WTC11 (cell line): ENCODE data around the gene ZYG11B.
"Not testable (repeated sequence)": the region's sequence is repeated elsewhere in the genome, so short reads cannot be mapped to it uniquely, and the experiment has no call there.

Source experiments
- CTCF ChIP-seq: fragments of 200-600 bp; IDR thresholded peaks from 2 replicates; pipeline ENCODE4 v1.8.0; 2022; ENCODE audit warnings: antibody characterized with exemption
- GABPB1 ChIP-seq: sonication (generic); formaldehyde crosslinking; IDR thresholded peaks from 2 replicates; pipeline ENCODE4 v1.8.1; 2023; ENCODE audit warnings: mild to moderate bottlenecking, missing genetic modification reagents
- MAX ChIP-seq: sonication (generic); formaldehyde crosslinking; IDR thresholded peaks from 2 replicates; pipeline ENCODE4 v1.8.0; 2022; ENCODE audit warnings: mild to moderate bottlenecking, missing genetic modification reagents
- NR2C2 ChIP-seq: sonication (generic); formaldehyde crosslinking; IDR thresholded peaks from 2 replicates; pipeline ENCODE4 v1.8.0; 2022; ENCODE audit warnings: mild to moderate bottlenecking, missing genetic modification reagents
- RELA ChIP-seq: sonication (generic); formaldehyde crosslinking; IDR thresholded peaks from 2 replicates; pipeline ENCODE4 v1.8.1; 2022; ENCODE audit warnings: missing genetic modification reagents, mild to moderate bottlenecking, borderline replicate concordance
- SMAD3 ChIP-seq: sonication (generic); formaldehyde crosslinking; IDR thresholded peaks from 2 replicates; pipeline ENCODE4 v1.8.0; 2022; ENCODE audit warnings: missing genetic modification reagents, mild to moderate bottlenecking, borderline replicate concordance
- SP1 ChIP-seq: sonication (generic); formaldehyde crosslinking; conservative IDR thresholded peaks from 2 replicates; pipeline ENCODE4 v1.8.1; 2022; ENCODE audit warnings: missing genetic modification reagents
- TEAD4 ChIP-seq: sonication (generic); formaldehyde crosslinking; IDR thresholded peaks from 2 replicates; pipeline ENCODE4 v1.8.0; 2022; ENCODE audit warnings: mild to moderate bottlenecking, missing genetic modification reagents
- ZNF423 ChIP-seq: fragments of 250-450 bp; sonication (Bioruptor Pico); IDR thresholded peaks from 2 replicates; pipeline ENCODE4 v2.1.2; 2022; ENCODE audit warnings: mild to moderate bottlenecking, moderate library complexity
- TF ChIP-seq, protein P1 (sequence below): sonication (generic); formaldehyde crosslinking; conservative IDR thresholded peaks from 2 replicates; pipeline ENCODE4 v1.8.1; 2022; ENCODE audit warnings: mild to moderate bottlenecking, missing genetic modification reagents

- TF ChIP-seq SP1 (CRISPR knock-in tag); CTCF; ZNF423 (CRISPR knock-in tag); RELA (CRISPR knock-in tag); SMAD3; MAX (CRISPR knock-in tag); GABPB1 (CRISPR knock-in tag); NR2C2 (CRISPR knock-in tag); TEAD4 (CRISPR knock-in tag): not testable (repeated sequence)
- TF ChIP-seq, protein P1, sequence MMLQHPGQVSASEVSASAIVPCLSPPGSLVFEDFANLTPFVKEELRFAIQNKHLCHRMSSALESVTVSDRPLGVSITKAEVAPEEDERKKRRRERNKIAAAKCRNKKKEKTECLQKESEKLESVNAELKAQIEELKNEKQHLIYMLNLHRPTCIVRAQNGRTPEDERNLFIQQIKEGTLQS, result not testable (repeated sequence)
Observed at GRCh38 chr1:52715296-52715695, 11.0 kb upstream of the ZYG11B start.
